Activated CD4-positive, alpha-beta T cell treated with anti-CD3 and anti-CD28 coated beads, Interleukin-2, amount 50 U/mL, for 16 hours (primary cell): ENCODE data around the gene MYH4.
A peak's percentile ranks its signal among the peaks of the same experiment; 100 is the strongest.

Source experiments
- DNase-seq: peaks from one replicate; pipeline ENCODE4 v3.0.0-alpha.2; 2020

Gene MYH4

GRCh38 chr17:10421211-10421610 is 48.1 kb downstream of the MYH4 start:
- DNase-seq: no peak

GRCh38 chr17:10420811-10421210 is 48.5 kb downstream of the MYH4 start:
- DNase-seq: no peak

GRCh38 chr17:10417431-10417830 is 51.9 kb downstream of the MYH4 start:
- DNase-seq: no peak

GRCh38 chr17:10415161-10415560 is 54.2 kb downstream of the MYH4 start:
- no peak for DNase-seq

GRCh38 chr17:10403589-10403988 is 65.8 kb downstream of the MYH4 start:
- no peak for DNase-seq

- DNase-seq: no peak
Measured at GRCh38 chr17:10398352-10398751, 71.0 kb downstream of the MYH4 start.

- no peak for DNase-seq
Measured at GRCh38 chr17:10396524-10397163, 72.7 kb downstream of the MYH4 start.

- DNase-seq: peak; percentile 40
Measured at GRCh38 chr17:10394201-10394887, 75.0 kb downstream of the MYH4 start.
